ENCODE measurements around the gene KNSTRN.

The KNSTRN gene, protein sequence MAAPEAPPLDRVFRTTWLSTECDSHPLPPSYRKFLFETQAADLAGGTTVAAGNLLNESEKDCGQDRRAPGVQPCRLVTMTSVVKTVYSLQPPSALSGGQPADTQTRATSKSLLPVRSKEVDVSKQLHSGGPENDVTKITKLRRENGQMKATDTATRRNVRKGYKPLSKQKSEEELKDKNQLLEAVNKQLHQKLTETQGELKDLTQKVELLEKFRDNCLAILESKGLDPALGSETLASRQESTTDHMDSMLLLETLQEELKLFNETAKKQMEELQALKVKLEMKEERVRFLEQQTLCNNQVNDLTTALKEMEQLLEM

DNA sequence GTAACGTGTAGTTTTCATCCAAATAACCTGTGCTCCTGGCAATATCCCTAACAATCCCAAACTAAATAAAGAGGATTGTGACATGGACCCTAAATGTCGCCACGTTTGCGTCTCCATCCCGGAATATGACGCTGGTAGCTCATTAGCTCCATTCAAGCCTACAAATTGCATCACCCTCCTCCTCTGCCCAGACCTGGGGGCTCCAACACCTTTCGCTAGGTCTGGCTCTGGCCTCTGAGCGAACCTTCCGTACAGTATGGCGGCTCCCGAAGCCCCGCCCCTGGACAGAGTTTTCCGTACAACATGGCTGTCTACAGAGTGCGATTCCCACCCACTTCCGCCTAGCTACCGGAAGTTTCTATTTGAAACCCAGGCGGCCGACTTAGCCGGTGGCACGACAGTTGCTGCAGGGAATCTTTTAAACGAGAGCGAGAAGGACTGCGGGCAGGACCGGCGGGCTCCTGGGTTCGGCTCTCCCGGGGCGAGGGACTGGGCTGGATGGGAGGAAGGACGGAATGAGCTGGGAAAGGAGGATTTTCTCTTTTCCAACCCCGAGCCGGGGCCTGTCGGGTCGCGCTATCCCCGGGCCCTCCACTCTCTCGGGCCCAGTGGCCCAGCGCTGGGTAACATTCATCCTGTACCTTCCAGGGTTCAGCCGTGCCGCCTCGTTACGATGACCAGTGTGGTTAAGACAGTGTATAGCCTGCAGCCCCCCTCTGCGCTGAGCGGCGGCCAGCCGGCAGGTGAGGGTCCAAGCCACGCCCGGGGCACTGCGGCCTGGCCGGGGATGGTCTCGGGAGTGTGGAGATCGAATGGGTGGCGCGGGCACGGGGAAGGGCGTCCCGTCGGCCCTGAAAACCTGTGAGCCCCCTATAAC lies at the start of gene KNSTRN:
Gene KNSTRN, plus strand, starts transcription at position 142 of the 877 bp plus-strand sequence. Its CDS starts 115 bp downstream, at position 257.
- peak; percentile 60 for DNase-seq

DNA sequence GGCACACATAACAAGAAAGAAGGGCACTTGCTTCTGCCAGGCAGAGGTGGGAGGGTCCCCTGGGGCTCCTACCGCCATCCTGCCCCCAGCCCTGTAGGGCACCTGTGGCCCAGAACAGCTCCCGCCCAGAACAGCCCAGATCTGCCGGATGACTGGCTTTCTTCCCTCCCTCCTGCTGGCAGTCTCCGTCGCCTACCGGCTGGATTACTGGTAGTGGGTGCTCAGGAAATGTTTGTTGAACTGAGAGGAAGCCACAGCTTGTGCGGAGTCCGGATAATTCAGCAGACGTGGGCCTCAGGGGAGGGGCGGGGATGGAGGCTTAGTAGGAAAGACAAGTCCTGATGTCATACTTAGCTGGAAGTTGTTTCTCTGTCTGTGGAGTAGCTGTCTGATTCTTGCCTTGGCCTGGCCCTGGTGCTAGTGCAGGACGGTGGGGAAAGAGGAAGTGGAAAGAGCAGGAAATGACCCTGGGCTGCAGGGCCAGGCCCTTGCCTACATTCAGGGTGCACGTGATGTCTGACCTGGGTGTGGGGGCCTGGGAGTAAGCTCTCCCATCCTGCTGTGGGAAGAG lies 48.5 kb upstream of the KNSTRN start:
- no peak for DNase-seq

GRCh38 chr15:40334541-40334940 lies 48.0 kb upstream of the KNSTRN start:
- DNase-seq = no peak

GRCh38 chr15:40334941-40335795 lies 47.4 kb upstream of the KNSTRN start:
- no peak for DNase-seq

GRCh38 chr15:40335938-40336743 lies 46.4 kb upstream of the KNSTRN start:
- no peak for DNase-seq

- DNase-seq = no peak
Observed at GRCh38 chr15:40336744-40337122, 45.8 kb upstream of the KNSTRN start.

- no peak for DNase-seq
Observed at GRCh38 chr15:40337597-40337996, 44.9 kb upstream of the KNSTRN start.

GRCh38 chr15:40338041-40338657 lies 44.4 kb upstream of the KNSTRN start:
- no peak for DNase-seq

DNA sequence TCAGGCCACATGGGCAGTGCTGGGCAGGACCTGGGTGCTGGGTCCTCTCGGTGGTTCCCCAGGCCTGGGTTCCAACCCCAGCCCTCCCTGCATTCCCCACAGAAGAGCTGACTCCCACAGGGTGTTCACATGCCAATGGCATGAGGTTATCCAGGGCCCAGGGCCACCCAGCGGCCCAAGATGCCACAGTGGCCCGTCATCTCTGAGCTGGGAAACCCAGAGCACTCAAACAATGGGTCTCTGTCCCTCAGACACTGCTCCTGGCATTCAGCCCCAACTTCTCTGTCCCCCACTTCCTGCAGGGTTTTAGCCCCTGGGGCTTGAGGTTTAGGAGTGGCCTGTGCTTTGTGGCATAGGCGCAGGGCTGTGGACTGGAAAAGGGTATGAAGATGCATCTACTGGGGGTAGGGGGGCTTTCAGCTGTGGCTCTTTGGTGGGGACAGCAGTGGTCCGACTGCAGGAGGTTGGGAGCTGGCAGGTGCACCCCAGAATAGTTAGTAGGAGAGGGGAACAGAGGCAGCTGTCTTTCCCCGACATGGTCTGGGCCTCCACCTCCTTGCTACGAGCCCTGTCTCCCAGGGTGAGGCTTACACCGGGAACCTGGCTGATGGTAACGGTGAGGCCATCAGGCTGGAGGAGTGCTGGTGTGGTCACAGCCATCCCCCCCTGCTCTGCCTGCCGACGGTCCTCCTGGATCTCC lies 43.5 kb upstream of the KNSTRN start:
- no peak for DNase-seq

DNA sequence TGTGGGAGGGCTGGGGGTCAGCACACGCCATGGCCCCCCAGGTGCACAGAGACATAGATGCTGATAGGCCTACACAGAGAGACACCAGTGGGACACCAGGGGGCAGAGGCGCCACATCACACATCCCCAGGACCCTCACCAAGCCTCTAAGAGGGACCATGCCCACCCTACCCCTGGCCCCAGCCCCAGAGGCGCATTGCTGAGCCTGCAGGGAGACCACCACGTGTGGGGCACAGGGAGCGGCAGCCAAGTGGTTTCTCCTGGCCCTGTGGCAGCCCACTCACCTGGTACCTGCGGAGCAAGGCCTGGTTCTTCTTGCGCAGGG lies 42.9 kb upstream of the KNSTRN start:
- no peak for DNase-seq

DNA sequence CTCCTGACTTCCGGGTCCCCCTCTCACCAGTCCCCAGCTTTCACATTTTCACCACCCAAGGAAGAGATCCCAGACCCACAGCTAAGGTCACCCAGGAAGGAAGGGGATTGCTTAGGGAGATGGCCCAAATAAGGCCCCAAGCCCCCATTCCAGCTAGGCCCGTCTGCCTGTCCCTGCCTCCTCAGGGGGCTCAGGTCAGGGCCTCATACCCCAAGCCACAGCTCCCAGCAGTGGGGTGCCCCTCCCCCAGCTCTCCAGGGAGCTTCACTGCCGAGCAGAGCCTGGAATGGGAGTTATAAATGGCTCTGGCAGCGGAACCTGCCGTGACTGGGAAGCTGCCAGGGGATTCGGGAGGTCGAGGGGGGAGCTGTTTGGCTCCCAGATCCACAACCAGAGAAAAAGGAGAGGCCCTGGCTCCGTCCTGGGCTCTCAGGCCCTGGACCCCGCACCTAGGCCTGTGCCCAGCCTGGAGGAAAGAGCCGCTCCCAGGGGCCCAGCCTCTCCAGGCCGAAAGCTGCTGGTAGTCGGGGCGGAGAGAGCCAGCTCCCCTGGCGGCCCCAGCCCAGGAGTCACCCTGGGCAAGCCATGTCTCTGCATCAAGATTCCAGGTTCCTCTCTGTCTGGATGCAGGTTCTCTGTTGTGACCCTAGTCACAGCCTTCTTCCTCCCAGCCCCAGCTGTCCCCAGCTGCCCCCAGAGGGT lies 42.3 kb upstream of the KNSTRN start:
- no peak for DNase-seq

- no peak for DNase-seq
Observed at GRCh38 chr15:40340740-40341400, 41.7 kb upstream of the KNSTRN start, which contains the start of gene CCDC9B. Gene CCDC9B (minus strand): TSS chr15:40340939. CDS start chr15:40340819, 120 bp downstream.

DNA sequence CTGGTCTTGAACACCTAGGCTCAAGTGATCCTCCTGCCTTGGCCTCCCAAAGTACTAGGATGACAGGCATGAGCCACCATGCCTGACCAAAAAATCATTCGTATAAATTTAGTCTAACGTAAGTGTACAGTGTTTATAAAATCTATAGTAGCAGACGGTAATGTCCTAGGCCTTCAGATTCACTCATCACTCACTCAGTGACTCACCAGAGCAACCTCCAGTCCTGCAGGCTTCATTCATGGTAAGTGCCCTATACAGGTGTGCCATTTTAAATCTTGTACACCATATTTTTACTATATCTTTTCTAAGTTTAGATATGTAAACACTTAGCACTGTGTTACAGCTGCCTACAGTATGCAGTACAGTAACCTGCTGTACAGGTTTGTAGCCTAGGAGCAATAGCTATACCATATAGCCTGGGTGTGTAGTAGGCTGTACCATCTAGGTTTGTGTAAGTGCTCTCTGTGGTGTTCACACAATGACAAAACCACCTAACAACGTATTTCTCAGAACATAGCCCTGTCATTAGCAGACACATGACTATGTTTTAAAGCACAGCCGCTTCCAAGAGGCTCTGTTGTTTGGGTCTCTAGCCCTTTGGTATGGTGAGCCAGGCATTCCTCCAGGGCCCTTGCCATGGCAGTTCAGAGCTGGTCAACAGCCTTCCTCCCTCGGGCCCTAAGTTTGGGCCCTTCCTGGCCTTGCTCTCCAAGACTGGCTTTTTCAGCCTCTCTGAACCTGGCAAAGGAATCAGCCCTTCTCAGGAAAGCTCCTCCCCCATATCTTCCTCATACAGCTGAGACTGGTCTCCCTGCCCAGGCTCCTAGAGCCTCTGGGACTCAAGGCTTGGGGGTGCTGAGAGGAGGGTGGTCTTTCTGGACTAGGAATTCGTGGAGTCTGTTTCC lies 39.9 kb upstream of the KNSTRN start:
- no peak for DNase-seq

DNA sequence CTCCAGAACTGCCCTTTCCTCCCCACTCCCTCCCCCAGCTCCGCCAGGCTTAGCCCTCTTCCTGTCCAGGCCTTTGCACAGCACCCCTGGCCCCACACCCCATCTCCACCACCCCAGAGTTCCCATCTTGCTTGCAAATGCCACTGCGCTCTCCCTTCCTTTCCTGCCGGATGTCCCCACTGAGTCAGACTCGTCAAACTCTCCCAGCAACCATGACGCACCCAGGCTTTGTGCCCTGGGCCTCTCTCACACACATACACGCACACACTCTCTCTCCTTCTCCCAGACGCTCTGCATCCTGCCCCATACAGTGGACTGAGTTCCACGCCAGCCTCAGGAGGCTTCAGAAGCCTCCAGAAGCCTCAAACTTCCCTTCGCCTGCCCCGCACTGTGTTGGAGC lies 39.0 kb upstream of the KNSTRN start:
- DNase-seq = no peak

- DNase-seq = no peak
Observed at GRCh38 chr15:40344217-40344616, 38.3 kb upstream of the KNSTRN start.

GRCh38 chr15:40344631-40345120 lies 37.8 kb upstream of the KNSTRN start:
- DNase-seq = no peak

DNA sequence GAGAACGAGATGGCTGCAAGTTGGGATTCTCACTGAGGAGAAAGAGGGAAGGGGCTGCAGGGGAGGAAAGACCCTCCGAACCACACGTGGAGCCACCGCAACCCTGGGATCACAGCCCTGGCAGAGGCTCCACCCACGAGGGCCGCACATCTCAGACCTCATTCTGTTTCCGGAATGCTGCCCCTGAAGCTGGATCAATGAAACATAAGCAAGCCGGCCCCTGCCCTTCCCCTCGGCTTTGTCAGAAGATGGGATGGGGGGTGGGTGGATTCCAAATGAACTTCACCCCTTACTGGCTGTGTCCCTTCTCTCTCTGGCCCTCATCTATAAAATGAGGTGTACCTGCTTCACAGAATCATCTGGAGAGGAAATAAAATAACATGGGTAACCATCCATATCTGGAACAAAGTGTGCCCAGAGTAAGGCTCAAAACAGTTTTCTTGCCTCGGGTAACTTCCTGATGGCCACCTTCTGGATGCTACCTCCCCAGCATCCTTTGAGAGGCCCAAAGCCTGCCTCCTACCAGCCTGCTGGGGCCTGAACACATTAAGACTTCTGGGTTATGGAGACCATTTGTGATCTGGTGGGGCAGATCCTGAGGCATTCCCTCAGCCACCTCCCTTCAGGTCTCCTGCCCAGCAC lies 37.2 kb upstream of the KNSTRN start:
- DNase-seq = no peak

Data from NCI-H1417 treated with DMSO at 0.1 percent for 48 hours (cell line).